HL-60 (cell line): ENCODE data around the gene TIMD4.

Experiments
- DNase-seq, 2 experiments: peaks; one replicate each; pipeline ENCODE4 v3.0.0-alpha.2; 2010 to 2020; ENCODE audit warnings: low read depth in 1 of 2, low spot score in 1 of 2
- H3K27ac ChIP-seq: fragments of 250-450 bp; sonication (Bioruptor Pico); replicated peaks from 2 replicates; pipeline ENCODE4 v1.5.1; 2020; ENCODE audit warnings: mild to moderate bottlenecking, moderate library complexity
- H3K27me3 ChIP-seq: fragments of 250-450 bp; sonication (Bioruptor Pico); 2 replicates; pipeline ENCODE4 v1.5.1; 2021; ENCODE audit warnings: mild to moderate bottlenecking, moderate library complexity; ENCODE audit not compliant: insufficient read depth, poor library complexity, severe bottlenecking
- H3K4me3 ChIP-seq: replicated peaks from 2 replicates; pipeline ENCODE4 v1.5.1; 2011; ENCODE audit warnings: mild to moderate bottlenecking, control low read depth, low read length; ENCODE audit not compliant: insufficient read depth
- CTCF ChIP-seq: IDR thresholded peaks from one replicate; pipeline ENCODE4 v1.5.1; 2011; ENCODE audit warnings: low read length, control low read depth, inconsistent platforms; ENCODE audit not compliant: insufficient read depth
- GABPA ChIP-seq: IDR thresholded peaks from 2 replicates; pipeline ENCODE4 v1.6.1; 2012; ENCODE audit warnings: low read depth
- POLR2AphosphoS5 ChIP-seq: IDR thresholded peaks from 2 replicates; pipeline ENCODE4 v1.6.1; 2012; ENCODE audit warnings: low read depth
- SPI1 ChIP-seq: IDR thresholded peaks from 2 replicates; pipeline ENCODE4 v1.6.1; 2012; ENCODE audit warnings: low read depth, mild to moderate bottlenecking, borderline replicate concordance
- TF ChIP-seq, protein P1 (sequence below): IDR thresholded peaks from 2 replicates; pipeline ENCODE4 v1.6.1; 2012; ENCODE audit warnings: low read depth; ENCODE audit not compliant: insufficient replicate concordance

TIMD4 gene

GRCh38 chr5:156909180-156909579, 53.8 kb downstream of the TIMD4 start:
- H3K27me3 ChIP-seq = no peaks in the 10 kb centered on the region
- H3K4me3 ChIP-seq = no peak overlapping the region
- no peak for DNase-seq
- TF ChIP-seq, protein P1, sequence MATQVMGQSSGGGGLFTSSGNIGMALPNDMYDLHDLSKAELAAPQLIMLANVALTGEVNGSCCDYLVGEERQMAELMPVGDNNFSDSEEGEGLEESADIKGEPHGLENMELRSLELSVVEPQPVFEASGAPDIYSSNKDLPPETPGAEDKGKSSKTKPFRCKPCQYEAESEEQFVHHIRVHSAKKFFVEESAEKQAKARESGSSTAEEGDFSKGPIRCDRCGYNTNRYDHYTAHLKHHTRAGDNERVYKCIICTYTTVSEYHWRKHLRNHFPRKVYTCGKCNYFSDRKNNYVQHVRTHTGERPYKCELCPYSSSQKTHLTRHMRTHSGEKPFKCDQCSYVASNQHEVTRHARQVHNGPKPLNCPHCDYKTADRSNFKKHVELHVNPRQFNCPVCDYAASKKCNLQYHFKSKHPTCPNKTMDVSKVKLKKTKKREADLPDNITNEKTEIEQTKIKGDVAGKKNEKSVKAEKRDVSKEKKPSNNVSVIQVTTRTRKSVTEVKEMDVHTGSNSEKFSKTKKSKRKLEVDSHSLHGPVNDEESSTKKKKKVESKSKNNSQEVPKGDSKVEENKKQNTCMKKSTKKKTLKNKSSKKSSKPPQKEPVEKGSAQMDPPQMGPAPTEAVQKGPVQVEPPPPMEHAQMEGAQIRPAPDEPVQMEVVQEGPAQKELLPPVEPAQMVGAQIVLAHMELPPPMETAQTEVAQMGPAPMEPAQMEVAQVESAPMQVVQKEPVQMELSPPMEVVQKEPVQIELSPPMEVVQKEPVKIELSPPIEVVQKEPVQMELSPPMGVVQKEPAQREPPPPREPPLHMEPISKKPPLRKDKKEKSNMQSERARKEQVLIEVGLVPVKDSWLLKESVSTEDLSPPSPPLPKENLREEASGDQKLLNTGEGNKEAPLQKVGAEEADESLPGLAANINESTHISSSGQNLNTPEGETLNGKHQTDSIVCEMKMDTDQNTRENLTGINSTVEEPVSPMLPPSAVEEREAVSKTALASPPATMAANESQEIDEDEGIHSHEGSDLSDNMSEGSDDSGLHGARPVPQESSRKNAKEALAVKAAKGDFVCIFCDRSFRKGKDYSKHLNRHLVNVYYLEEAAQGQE = no peak
- TF ChIP-seq POLR2AphosphoS5 (no peak), SPI1 (no peak), GABPA (no peak), CTCF (no peak)
- H3K27ac ChIP-seq = no peak overlapping the region

- H3K27ac ChIP-seq = no peak overlapping the region
- no peak overlapping the region for H3K4me3 ChIP-seq
- TF ChIP-seq CTCF = no peak
- TF ChIP-seq, protein P1 = no peak
- TF ChIP-seq POLR2AphosphoS5 = no peak
- no peaks in the 10 kb centered on the region for H3K27me3 ChIP-seq
- no peak for DNase-seq
Measured at GRCh38 chr5:156907667-156908066, 55.4 kb downstream of the TIMD4 start.

DNA sequence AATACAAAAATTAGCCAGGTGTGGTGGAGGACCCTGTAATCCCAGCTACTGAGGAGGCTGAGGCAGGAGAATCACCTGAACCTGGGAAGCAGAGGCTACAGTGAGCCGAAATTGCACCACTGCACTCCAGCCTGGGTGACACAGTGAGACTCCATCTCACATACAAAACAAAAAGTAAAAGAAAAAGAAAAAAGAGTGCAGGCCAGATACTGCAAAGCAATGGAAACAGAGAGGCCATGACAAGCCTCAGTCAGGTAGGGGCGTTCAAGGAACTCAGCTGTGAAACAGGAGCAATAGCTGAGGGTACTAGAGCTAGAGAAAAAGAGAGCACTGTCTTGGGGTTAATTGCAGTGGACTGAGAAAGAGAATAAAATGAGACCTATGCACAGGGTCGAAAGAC, 56.2 kb downstream of the TIMD4 start:
- no peak overlapping the region for H3K4me3 ChIP-seq
- no peak for DNase-seq
- TF ChIP-seq, protein P1 = no peak
- no peak for TF ChIP-seq CTCF
- no peak overlapping the region for H3K27ac ChIP-seq
- H3K27me3 ChIP-seq = no peaks in the 10 kb centered on the region
